ENCODE results near the gene CMTM8. TPM values are rescaled to one million over a fixed set of nuclear protein-coding genes. Genes with fewer than 3 reads are reported as not detected.

The CMTM8 gene
- total RNA-seq, 1 experiment from 2014 or later: 9.0 TPM

DNA sequence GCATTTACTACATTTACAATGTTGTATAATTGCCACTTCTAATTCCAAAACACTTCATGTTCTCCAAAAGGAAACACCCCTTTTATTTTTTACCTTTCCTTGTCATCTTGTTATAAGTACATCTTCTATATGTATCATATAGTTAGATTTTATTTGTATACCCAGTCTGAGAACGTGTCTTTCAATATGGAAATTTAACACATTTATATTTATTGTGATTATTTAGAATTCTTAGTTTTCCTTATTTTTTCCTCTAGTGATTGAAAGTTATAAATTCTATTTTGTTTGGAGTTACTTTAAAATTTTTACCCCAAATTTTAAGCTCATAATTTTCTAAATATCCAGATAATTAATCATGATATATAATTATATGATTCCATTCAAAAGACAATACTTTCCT is 15.8 kb downstream of the CMTM8 start (continued):
- TF ChIP-seq, protein P1, sequence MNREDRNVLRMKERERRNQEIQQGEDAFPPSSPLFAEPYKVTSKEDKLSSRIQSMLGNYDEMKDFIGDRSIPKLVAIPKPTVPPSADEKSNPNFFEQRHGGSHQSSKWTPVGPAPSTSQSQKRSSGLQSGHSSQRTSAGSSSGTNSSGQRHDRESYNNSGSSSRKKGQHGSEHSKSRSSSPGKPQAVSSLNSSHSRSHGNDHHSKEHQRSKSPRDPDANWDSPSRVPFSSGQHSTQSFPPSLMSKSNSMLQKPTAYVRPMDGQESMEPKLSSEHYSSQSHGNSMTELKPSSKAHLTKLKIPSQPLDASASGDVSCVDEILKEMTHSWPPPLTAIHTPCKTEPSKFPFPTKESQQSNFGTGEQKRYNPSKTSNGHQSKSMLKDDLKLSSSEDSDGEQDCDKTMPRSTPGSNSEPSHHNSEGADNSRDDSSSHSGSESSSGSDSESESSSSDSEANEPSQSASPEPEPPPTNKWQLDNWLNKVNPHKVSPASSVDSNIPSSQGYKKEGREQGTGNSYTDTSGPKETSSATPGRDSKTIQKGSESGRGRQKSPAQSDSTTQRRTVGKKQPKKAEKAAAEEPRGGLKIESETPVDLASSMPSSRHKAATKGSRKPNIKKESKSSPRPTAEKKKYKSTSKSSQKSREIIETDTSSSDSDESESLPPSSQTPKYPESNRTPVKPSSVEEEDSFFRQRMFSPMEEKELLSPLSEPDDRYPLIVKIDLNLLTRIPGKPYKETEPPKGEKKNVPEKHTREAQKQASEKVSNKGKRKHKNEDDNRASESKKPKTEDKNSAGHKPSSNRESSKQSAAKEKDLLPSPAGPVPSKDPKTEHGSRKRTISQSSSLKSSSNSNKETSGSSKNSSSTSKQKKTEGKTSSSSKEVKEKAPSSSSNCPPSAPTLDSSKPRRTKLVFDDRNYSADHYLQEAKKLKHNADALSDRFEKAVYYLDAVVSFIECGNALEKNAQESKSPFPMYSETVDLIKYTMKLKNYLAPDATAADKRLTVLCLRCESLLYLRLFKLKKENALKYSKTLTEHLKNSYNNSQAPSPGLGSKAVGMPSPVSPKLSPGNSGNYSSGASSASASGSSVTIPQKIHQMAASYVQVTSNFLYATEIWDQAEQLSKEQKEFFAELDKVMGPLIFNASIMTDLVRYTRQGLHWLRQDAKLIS (CRISPR knock-in tag; IDR thresholded peaks at IDR 0.05; ENCODE audit: borderline replicate concordance): no peak
- no peak for TF ChIP-seq RELA (CRISPR knock-in tag; IDR thresholded peaks at IDR 0.05; ENCODE audit: borderline replicate concordance)
- TF ChIP-seq, protein P2, sequence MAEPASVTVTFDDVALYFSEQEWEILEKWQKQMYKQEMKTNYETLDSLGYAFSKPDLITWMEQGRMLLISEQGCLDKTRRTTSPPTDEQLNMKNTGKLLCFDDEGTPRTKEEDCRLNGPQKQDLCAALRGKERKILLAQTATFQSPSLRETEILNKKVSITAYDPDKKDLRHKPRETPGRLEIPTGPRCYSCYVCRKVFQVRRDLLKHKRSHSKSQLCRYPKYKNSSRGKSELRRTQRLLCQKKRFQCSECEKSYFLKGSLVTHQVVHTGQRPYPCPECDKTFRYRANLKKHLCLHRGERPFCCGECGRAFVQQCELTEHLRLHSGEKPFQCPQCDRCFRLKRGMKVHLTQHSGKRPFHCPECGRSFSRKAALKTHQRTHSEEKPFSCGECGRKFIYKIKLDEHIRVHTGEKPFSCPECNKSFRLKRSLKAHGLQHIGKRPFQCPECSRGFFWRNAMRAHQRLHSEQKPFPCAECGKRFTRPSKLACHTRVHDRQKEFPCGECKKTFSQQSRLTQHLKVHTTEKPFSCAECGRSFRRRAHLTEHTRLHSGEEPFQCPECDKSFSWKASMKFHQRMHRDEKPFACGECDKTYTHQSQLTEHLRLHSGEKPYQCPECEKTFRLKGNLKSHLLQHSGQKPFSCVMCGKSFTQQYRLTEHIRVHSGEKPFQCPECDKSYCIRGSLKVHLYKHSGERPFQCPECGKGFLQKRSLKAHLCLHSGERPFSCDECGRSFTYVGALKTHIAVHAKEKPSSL (CRISPR knock-in tag; conservative IDR thresholded peaks at IDR 0.05): no peak
- TF ChIP-seq, protein P3, sequence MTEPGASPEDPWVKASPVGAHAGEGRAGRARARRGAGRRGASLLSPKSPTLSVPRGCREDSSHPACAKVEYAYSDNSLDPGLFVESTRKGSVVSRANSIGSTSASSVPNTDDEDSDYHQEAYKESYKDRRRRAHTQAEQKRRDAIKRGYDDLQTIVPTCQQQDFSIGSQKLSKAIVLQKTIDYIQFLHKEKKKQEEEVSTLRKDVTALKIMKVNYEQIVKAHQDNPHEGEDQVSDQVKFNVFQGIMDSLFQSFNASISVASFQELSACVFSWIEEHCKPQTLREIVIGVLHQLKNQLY (CRISPR knock-in tag; IDR thresholded peaks at IDR 0.05): no peak
- TF ChIP-seq, protein P4, sequence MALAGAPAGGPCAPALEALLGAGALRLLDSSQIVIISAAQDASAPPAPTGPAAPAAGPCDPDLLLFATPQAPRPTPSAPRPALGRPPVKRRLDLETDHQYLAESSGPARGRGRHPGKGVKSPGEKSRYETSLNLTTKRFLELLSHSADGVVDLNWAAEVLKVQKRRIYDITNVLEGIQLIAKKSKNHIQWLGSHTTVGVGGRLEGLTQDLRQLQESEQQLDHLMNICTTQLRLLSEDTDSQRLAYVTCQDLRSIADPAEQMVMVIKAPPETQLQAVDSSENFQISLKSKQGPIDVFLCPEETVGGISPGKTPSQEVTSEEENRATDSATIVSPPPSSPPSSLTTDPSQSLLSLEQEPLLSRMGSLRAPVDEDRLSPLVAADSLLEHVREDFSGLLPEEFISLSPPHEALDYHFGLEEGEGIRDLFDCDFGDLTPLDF (CRISPR knock-in tag; IDR thresholded peaks at IDR 0.05): no peak
- no peak for TF ChIP-seq SP1 (CRISPR knock-in tag; conservative IDR thresholded peaks at IDR 0.05)

DNA sequence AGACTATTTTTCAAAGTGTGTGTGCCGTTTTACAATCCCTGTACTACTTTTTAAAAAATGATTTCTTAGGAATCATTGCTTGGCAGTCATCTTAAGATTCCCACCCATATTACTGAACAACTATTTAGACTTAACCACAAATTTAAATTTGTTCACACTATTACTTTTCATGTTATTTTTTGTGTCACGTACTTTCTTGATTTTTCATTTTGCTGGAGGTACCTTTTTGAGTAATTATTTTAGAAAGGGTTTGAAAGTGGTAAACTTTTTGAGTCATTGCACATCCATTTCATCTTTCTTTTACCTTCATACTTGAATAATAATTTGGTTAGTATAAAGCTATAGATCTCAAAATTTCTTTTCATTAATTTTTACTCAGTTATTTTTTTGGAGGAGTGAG is 16.9 kb downstream of the CMTM8 start:
- Mint-ChIP-seq H3K27ac (no peak overlapping the region), H3K4me3 (no peak overlapping the region), H3K27me3 (ENCODE audit: low read depth) (no peaks in the 10 kb centered on the region), H3K4me1 (no peaks in the 10 kb centered on the region), H3K9me3 (peaks cover 27% of the 10 kb centered on the region), H3K36me3 (peaks cover 14% of the 10 kb centered on the region)
- ChIA-PET CTCF (interaction anchor here (1.3 to 1.4 kb wide), 2 partner anchors 12 to 16 kb away, joined by 4 to 5 read pairs; no protein-coding TSS in a partner anchor), POLR2A (no interaction called here)
- ATAC-seq (no peak), DNase-seq (ENCODE audit: low spot score) (no peak)
- TF ChIP-seq, protein P5, sequence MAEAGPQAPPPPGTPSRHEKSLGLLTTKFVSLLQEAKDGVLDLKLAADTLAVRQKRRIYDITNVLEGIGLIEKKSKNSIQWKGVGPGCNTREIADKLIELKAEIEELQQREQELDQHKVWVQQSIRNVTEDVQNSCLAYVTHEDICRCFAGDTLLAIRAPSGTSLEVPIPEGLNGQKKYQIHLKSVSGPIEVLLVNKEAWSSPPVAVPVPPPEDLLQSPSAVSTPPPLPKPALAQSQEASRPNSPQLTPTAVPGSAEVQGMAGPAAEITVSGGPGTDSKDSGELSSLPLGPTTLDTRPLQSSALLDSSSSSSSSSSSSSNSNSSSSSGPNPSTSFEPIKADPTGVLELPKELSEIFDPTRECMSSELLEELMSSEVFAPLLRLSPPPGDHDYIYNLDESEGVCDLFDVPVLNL (CRISPR knock-in tag; IDR thresholded peaks at IDR 0.05; ENCODE audit: borderline replicate concordance, low read depth): no peak
- no peak for TF ChIP-seq FOXP1 (CRISPR knock-in tag; IDR thresholded peaks at IDR 0.05; ENCODE audit: borderline replicate concordance)
- TF ChIP-seq, protein P6, sequence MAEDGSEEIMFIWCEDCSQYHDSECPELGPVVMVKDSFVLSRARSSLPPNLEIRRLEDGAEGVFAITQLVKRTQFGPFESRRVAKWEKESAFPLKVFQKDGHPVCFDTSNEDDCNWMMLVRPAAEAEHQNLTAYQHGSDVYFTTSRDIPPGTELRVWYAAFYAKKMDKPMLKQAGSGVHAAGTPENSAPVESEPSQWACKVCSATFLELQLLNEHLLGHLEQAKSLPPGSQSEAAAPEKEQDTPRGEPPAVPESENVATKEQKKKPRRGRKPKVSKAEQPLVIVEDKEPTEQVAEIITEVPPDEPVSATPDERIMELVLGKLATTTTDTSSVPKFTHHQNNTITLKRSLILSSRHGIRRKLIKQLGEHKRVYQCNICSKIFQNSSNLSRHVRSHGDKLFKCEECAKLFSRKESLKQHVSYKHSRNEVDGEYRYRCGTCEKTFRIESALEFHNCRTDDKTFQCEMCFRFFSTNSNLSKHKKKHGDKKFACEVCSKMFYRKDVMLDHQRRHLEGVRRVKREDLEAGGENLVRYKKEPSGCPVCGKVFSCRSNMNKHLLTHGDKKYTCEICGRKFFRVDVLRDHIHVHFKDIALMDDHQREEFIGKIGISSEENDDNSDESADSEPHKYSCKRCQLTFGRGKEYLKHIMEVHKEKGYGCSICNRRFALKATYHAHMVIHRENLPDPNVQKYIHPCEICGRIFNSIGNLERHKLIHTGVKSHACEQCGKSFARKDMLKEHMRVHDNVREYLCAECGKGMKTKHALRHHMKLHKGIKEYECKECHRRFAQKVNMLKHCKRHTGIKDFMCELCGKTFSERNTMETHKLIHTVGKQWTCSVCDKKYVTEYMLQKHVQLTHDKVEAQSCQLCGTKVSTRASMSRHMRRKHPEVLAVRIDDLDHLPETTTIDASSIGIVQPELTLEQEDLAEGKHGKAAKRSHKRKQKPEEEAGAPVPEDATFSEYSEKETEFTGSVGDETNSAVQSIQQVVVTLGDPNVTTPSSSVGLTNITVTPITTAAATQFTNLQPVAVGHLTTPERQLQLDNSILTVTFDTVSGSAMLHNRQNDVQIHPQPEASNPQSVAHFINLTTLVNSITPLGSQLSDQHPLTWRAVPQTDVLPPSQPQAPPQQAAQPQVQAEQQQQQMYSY (CRISPR knock-in tag; IDR thresholded peaks at IDR 0.05): no peak
- no peak for TF ChIP-seq TP53 (CRISPR knock-in tag; IDR thresholded peaks at IDR 0.05)
- TF ChIP-seq, protein P7, sequence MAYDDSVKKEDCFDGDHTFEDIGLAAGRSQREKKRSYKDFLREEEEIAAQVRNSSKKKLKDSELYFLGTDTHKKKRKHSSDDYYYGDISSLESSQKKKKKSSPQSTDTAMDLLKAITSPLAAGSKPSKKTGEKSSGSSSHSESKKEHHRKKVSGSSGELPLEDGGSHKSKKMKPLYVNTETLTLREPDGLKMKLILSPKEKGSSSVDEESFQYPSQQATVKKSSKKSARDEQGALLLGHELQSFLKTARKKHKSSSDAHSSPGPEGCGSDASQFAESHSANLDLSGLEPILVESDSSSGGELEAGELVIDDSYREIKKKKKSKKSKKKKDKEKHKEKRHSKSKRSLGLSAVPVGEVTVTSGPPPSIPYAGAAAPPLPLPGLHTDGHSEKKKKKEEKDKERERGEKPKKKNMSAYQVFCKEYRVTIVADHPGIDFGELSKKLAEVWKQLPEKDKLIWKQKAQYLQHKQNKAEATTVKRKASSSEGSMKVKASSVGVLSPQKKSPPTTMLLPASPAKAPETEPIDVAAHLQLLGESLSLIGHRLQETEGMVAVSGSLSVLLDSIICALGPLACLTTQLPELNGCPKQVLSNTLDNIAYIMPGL (CRISPR knock-in tag; IDR thresholded peaks at IDR 0.05): no peak
- TF ChIP-seq SMAD3 (CRISPR knock-in tag; IDR thresholded peaks at IDR 0.05; ENCODE audit: borderline replicate concordance): no peak
- no peak for TF ChIP-seq ZNF396 (CRISPR knock-in tag; IDR thresholded peaks at IDR 0.05; ENCODE audit: borderline replicate concordance)
- TF ChIP-seq, protein P8, sequence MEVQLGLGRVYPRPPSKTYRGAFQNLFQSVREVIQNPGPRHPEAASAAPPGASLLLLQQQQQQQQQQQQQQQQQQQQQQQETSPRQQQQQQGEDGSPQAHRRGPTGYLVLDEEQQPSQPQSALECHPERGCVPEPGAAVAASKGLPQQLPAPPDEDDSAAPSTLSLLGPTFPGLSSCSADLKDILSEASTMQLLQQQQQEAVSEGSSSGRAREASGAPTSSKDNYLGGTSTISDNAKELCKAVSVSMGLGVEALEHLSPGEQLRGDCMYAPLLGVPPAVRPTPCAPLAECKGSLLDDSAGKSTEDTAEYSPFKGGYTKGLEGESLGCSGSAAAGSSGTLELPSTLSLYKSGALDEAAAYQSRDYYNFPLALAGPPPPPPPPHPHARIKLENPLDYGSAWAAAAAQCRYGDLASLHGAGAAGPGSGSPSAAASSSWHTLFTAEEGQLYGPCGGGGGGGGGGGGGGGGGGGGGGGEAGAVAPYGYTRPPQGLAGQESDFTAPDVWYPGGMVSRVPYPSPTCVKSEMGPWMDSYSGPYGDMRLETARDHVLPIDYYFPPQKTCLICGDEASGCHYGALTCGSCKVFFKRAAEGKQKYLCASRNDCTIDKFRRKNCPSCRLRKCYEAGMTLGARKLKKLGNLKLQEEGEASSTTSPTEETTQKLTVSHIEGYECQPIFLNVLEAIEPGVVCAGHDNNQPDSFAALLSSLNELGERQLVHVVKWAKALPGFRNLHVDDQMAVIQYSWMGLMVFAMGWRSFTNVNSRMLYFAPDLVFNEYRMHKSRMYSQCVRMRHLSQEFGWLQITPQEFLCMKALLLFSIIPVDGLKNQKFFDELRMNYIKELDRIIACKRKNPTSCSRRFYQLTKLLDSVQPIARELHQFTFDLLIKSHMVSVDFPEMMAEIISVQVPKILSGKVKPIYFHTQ (CRISPR knock-in tag; IDR thresholded peaks at IDR 0.05): no peak
- TF ChIP-seq, protein P9, sequence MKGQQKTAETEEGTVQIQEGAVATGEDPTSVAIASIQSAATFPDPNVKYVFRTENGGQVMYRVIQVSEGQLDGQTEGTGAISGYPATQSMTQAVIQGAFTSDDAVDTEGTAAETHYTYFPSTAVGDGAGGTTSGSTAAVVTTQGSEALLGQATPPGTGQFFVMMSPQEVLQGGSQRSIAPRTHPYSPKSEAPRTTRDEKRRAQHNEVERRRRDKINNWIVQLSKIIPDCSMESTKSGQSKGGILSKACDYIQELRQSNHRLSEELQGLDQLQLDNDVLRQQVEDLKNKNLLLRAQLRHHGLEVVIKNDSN (CRISPR knock-in tag; IDR thresholded peaks at IDR 0.05): no peak
